Hindlimb muscle (tissue), 1 donor: ENCODE results near the gene GLRX. TPM values are rescaled to one million over a fixed set of nuclear protein-coding genes. Genes with fewer than 3 reads are reported as not detected.

Experiments used
- DNase-seq: peaks from one replicate; pipeline ENCODE4 v3.0.0-alpha.2; 2013
- polyA plus RNA-seq: library from polyadenylated mRNA; unstranded; fragments of 120-200 nt; gene quantifications from one replicate; pipeline ENCODE4 v1.2.1, GENCODE V29; 2013; ENCODE audit not compliant: insufficient read length

The GLRX gene
- polyA plus RNA-seq, 1 donor, result 11.3 TPM

GRCh38 chr5:95806687-95807086 lies 15.8 kb downstream of the GLRX start:
- no peak for DNase-seq

GRCh38 chr5:95804736-95805539 lies 17.6 kb downstream of the GLRX start:
- DNase-seq, result no peak

GRCh38 chr5:95803271-95804148 lies 19.0 kb downstream of the GLRX start:
- no peak for DNase-seq

- no peak for DNase-seq
Observed at GRCh38 chr5:95801961-95802360, 20.6 kb downstream of the GLRX start.

- DNase-seq, result no peak
Observed at GRCh38 chr5:95801532-95801931, 21.0 kb downstream of the GLRX start.

- DNase-seq, result no peak
Observed at GRCh38 chr5:95800553-95800952, 22.0 kb downstream of the GLRX start.

- no peak for DNase-seq
Observed at GRCh38 chr5:95799191-95799835, 23.2 kb downstream of the GLRX start.

- DNase-seq, result no peak
Observed at GRCh38 chr5:95798545-95798944, 24.0 kb downstream of the GLRX start.

GRCh38 chr5:95798048-95798447 lies 24.5 kb downstream of the GLRX start:
- no peak for DNase-seq

- DNase-seq, result no peak
Observed at GRCh38 chr5:95797301-95797700, 25.2 kb downstream of the GLRX start.

- no peak for DNase-seq
Observed at GRCh38 chr5:95794070-95794516, 28.4 kb downstream of the GLRX start.

- DNase-seq, result no peak
Observed at GRCh38 chr5:95791751-95792150, 30.8 kb downstream of the GLRX start.

GRCh38 chr5:95788493-95788892 lies 34.0 kb downstream of the GLRX start:
- no peak for DNase-seq

GRCh38 chr5:95786821-95787418 lies 35.6 kb downstream of the GLRX start:
- no peak for DNase-seq

GRCh38 chr5:95784514-95785302 lies 37.8 kb downstream of the GLRX start:
- DNase-seq, result no peak

GRCh38 chr5:95783661-95784060 lies 38.9 kb downstream of the GLRX start:
- DNase-seq, result no peak

GRCh38 chr5:95782181-95782580 lies 40.3 kb downstream of the GLRX start:
- no peak for DNase-seq

GRCh38 chr5:95781101-95781583 lies 41.4 kb downstream of the GLRX start:
- DNase-seq, result peak; percentile 76

GRCh38 chr5:95780597-95780996 lies 41.9 kb downstream of the GLRX start:
- no peak for DNase-seq

GRCh38 chr5:95779611-95780010 lies 42.9 kb downstream of the GLRX start:
- DNase-seq, result no peak

GRCh38 chr5:95778713-95779436 lies 43.7 kb downstream of the GLRX start:
- no peak for DNase-seq
